SJCRH30 (cell line): ENCODE results near the gene SFMBT1. TPM values are rescaled to one million over a fixed set of nuclear protein-coding genes. Genes with fewer than 3 reads are reported as not detected.

Experiments used
- DNase-seq, 2 experiments: peaks; one replicate each; pipeline ENCODE4 v3.0.0-alpha.2; 2015 to 2020
- H3K27ac ChIP-seq: fragments of 250-450 bp; sonication (Bioruptor Pico); 2 replicates; pipeline ENCODE4 v1.5.1; 2020; ENCODE audit warnings: mild to moderate bottlenecking, moderate library complexity
- H3K27me3 ChIP-seq: fragments of 250-450 bp; sonication (Bioruptor Pico); 2 replicates; pipeline ENCODE4 v1.5.1; 2020; ENCODE audit warnings: mild to moderate bottlenecking, moderate library complexity
- H3K36me3 ChIP-seq: fragments of 250-450 bp; sonication (Bioruptor Pico); 2 replicates; pipeline ENCODE4 v1.5.1; 2020; ENCODE audit warnings: mild to moderate bottlenecking, moderate library complexity
- H3K4me1 ChIP-seq: fragments of 250-450 bp; sonication (Bioruptor Pico); 2 replicates; pipeline ENCODE4 v1.5.1; 2020; ENCODE audit warnings: mild to moderate bottlenecking, moderate library complexity
- H3K4me3 ChIP-seq: fragments of 250-450 bp; sonication (Bioruptor Pico); 2 replicates; pipeline ENCODE4 v1.5.1; 2020; ENCODE audit warnings: mild to moderate bottlenecking, moderate library complexity
- H3K9me3 ChIP-seq: fragments of 250-450 bp; sonication (Bioruptor Pico); replicated peaks from 2 replicates; pipeline ENCODE4 v1.5.1; 2020; ENCODE audit warnings: mild to moderate bottlenecking, moderate library complexity
- total RNA-seq: library from RNA; depleted of rRNA; stranded (reverse); fragments of >200 nt; shearing (Covaris generic); gene quantifications from 2 replicates; pipeline ENCODE4 v1.2.3, GENCODE V29; 2014

Gene SFMBT1
- total RNA-seq, 1 experiment from 2014 or later, result 13.9 TPM

DNA sequence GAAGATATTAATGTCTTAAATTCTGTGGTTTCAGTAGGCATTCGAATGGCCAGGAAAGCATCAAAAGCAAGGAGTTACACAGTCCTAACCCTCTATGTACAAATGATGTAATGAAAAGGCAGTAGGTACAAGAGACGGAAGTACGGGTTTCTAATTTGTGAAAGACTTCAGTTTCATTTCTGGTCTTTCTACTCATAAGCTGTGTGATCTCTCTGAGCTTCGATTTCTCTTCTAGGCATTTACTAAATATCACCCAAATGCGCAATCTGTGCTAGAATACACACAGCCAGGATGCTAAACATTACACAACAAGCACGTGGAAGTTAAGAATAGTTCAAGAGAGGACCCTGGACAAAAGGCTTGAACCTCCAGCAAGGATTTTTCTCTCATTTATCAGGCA is 130.6 kb downstream of the SFMBT1 start:
- DNase-seq, result no peak
- no peak overlapping the region for H3K27ac ChIP-seq
- H3K4me1 ChIP-seq, result no peaks in the 10 kb centered on the region
- H3K36me3 ChIP-seq, result 0 out of 2 replicates have a peak, but pooled peaks cover 4% of the 10 kb centered on the region
- H3K27me3 ChIP-seq, result no peaks in the 10 kb centered on the region
- no peaks in the 10 kb centered on the region for H3K9me3 ChIP-seq
- no peak overlapping the region for H3K4me3 ChIP-seq

DNA sequence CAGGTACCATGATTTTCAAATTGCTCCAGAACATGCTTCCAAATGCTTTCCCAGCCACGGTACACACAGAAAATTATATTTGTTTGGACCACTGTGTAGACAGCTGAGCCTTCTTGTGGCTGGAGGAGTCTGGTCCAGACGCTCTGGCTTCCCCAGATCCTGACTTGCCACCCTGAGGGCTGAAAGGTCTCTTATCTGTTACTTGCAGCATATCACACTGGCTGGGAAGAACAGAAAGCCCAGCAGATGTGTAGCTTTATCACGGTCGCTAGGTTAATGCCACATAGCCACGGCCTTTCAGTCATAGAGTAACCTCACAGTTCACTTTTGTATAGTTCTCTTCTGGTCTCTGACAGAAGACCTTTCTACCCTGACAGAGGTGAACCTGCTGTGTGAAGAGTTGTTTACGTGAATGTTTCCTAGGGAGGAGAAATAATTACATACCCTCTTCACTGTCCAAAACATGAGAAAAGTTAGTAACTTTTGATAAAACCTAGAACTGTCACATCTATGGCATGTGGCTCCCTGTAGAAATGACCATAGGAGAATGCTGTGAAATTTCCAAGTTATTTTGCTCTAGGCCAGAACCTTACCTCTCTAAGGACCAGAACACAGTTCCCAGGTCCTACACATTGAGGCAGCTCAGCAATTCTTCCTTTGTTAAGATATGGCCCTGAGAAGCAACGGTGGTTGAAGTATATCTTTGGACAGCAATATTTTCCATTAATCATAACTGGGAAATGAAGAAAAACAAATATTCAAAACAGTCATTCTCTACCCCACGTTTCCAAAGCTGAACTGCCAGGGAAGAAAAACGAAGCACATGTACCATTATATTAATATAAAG is 132.8 kb downstream of the SFMBT1 start:
- Histone ChIP-seq H3K4me1 (no peaks in the 10 kb centered on the region), H3K4me3 (no peak overlapping the region), H3K9me3 (no peaks in the 10 kb centered on the region), H3K27me3 (no peaks in the 10 kb centered on the region), H3K36me3 (0 out of 2 replicates have a peak, but pooled peaks cover 4% of the 10 kb centered on the region), H3K27ac (no peak overlapping the region)
- DNase-seq, result no peak

DNA sequence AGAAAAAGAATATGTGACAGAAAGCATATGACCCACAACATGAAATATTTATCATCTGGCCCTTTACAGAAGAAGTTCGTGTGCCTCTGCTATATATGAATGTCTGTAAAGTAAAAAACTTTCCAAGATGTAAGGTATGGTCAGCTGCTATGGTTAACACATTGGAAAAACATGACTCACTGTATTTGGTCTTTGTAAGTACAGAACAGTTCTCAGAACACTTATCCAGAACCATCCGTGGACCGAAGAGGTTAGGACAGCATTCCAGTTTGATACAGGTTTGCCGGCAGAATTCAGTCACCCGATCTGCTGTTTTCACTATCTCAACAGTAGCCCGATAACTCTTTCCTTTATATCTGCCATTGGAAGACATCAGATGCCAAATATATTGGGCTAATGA is 135.1 kb downstream of the SFMBT1 start:
- Histone ChIP-seq H3K27ac (no peak overlapping the region), H3K9me3 (no peaks in the 10 kb centered on the region), H3K4me3 (no peak overlapping the region), H3K4me1 (no peaks in the 10 kb centered on the region), H3K27me3 (no peaks in the 10 kb centered on the region), H3K36me3 (0 out of 2 replicates have a peak, but pooled peaks cover 4% of the 10 kb centered on the region)
- DNase-seq, result no peak

DNA sequence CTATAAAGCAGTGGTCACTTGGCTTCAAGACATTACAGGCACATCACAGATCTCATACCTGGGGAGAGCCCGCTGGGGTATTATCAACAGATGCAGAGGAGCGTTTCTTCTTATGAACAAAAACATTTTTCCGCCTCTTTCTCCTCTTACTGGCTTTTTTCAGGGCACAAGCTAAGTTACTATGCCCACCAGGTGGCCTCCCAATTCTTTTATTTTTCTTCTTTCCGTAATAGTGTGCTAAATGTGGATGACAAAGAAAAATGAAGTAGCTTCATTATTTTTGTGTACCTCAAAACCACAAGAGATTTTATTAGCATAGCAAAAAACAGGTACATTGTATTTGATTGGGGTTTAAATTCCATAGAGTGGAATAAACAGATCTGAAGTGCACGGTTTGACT is 138.4 kb downstream of the SFMBT1 start:
- no peaks in the 10 kb centered on the region for H3K9me3 ChIP-seq
- H3K27me3 ChIP-seq, result no peaks in the 10 kb centered on the region
- no peak for DNase-seq
- H3K4me3 ChIP-seq, result no peak overlapping the region
- no peak overlapping the region for H3K27ac ChIP-seq
- H3K4me1 ChIP-seq, result no peaks in the 10 kb centered on the region
- peaks cover 9% of the 10 kb centered on the region; the same call in 1 of the 2 replicates for H3K36me3 ChIP-seq

DNA sequence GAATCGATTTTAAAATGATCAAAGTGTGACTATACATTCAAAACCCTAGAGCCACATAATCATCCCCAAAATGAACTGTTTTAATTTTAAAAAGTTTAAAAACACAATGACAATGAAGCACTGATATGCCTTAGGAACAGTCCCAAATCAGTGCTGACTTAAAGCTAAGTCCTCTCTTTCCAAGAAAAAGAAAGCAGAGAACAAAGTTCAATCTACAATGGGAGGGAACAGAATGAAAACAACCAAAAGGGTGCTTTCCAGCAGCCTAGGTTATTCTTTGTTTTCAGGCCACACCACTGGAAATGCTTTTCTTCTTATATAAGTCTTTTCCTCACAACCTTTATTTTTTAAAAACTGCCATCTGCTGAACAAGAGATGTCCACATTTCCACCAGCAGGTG is 141.3 kb downstream of the SFMBT1 start:
- Histone ChIP-seq H3K4me1 (no peaks in the 10 kb centered on the region), H3K27me3 (no peaks in the 10 kb centered on the region), H3K9me3 (no peaks in the 10 kb centered on the region), H3K27ac (no peak overlapping the region), H3K36me3 (peaks cover 5% of the 10 kb centered on the region; the same call in 1 of the 2 replicates), H3K4me3 (no peak overlapping the region)
- no peak for DNase-seq

DNA sequence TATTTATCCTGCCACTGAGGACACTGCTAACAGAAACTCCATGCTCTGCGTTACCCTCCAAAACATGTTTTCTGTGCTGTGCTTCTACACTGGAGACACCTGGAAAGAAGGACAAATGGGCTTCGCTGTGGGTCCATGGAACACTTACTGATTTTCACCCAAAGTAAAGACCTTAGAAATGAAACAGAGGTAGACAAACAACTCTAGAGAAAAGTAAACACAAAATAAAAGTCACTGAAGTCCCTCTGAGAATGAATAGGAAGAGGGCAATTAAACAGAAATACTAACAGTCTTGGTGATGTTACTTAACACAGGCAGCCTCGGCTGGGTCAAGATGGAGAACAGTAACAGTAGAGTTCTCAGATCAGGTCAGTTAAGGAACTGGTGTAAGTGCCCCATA is 141.9 kb downstream of the SFMBT1 start:
- Histone ChIP-seq H3K27ac (no peak overlapping the region), H3K4me1 (no peaks in the 10 kb centered on the region), H3K4me3 (no peak overlapping the region), H3K36me3 (peaks cover 5% of the 10 kb centered on the region; the same call in 1 of the 2 replicates), H3K27me3 (no peaks in the 10 kb centered on the region), H3K9me3 (no peaks in the 10 kb centered on the region)
- DNase-seq, result no peak

DNA sequence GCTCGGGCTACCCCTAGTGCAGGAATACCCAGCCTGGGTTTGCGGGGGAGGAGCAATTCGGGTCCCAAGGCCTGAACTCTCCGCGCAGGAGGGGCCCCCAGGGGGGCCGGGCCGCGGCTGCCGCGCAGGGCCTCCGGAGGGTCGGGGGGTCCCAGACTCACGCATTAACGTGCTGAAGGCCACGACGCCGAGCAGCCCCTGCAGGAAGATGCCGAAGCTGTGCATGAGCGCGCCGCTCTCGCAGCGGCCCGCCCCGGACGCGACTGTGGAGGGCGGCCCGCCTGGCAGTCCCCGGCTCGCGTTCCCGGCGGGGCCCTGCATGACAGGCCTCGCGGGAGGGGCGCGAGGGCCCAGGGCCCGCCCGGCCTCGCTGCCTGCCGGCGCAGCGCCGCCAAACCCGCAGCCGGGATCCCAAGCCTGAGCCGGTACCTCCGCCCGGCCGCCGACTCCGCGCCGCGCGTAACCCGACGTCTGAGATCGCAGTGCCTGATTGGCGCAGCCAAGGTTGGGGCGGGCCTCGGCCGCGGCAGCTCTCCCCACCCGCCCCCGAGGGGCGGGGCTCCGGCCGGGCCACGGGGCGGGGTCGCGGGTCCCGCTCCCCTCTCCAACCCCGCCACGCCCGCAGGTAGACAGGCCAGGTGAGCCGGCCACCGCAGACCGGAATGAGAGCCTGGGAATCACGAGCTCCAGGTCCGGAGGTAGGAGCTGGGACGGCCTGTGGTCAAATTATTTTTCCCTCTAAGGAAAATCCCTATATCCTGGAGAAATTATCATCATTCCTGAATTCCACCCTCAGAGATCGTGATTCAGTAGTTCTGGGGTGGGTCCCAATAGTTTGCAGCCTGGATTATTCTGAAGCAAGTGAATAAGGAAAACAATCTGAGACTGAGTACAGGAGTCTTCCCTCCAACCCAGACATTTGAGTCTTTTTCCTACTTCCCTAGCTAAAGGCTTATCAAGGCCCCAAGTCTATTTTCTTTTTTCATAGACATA is 148.4 kb downstream of the SFMBT1 start, which contains the start of gene STIMATE:
Gene STIMATE, minus strand, starts transcription at position 419 of the 993 bp plus-strand sequence. Its CDS starts 98 bp downstream, at position 321.
- no peak within 1 kb of the TSS for H3K27ac ChIP-seq

DNA sequence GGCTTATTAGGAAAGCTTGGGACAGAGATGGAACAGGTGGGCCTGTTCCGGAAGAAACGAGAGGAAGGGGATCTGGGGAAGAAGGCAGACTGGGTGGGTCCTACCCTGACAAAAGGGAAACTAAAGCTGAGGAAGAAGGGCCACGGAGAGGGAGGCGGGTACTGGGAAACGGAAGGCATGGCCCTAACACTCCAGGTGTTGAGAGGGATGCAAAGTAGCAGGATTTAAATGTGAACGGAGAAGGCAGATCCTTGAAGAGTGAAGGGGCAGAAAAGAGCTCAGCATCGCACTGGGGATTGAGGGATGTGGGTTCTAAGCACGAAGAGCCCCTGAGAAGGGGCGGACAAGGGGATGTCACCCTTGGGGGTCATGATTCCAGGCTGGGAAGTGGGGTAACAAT is 149.3 kb downstream of the SFMBT1 start:
- Histone ChIP-seq H3K9me3 (no peaks in the 10 kb centered on the region), H3K27ac (no peak overlapping the region), H3K27me3 (no peaks in the 10 kb centered on the region), H3K4me1 (no peaks in the 10 kb centered on the region), H3K36me3 (no peaks in the 10 kb centered on the region), H3K4me3 (peak overlapping the region; percentile 70)
- DNase-seq, result peak in 1 of 2 experiments; percentile 9

More for the DNA sequence above, 148.4 kb downstream of the SFMBT1 start, which contains the start of gene STIMATE:
- no peaks in the 10 kb centered on the region for H3K4me1 ChIP-seq
- peak; percentile 82 for DNase-seq
- H3K36me3 ChIP-seq, result no peaks in the 10 kb centered on the region
- no peaks in the 10 kb centered on the region for H3K9me3 ChIP-seq
- no peaks in the 10 kb centered on the region for H3K27me3 ChIP-seq
- H3K4me3 ChIP-seq, result peak within 1 kb of the TSS; percentile 70

DNA sequence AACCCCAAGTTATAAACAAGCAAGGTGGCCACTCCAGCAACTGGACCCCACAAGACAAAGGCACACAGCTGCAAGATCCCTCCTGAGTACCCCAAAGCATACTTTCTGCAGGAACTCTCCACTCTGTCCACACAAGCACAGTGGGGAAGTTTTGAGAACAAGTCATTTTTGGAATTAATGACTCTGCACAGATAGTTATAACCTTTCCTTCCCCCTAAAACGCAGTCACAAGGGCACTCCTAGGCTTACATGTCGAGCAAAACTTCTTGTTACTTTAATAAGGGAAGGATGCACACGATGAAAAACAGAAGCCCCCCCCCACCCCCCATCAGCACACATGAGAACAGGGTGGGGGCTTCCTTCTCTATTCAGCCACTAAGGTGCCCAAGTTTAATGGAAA is 149.7 kb downstream of the SFMBT1 start:
- no peaks in the 10 kb centered on the region for H3K9me3 ChIP-seq
- H3K36me3 ChIP-seq, result no peaks in the 10 kb centered on the region
- no peaks in the 10 kb centered on the region for H3K4me1 ChIP-seq
- no peaks in the 10 kb centered on the region for H3K27me3 ChIP-seq
- no peak for DNase-seq
- peak overlapping the region; percentile 70 for H3K4me3 ChIP-seq
- no peak overlapping the region for H3K27ac ChIP-seq

DNA sequence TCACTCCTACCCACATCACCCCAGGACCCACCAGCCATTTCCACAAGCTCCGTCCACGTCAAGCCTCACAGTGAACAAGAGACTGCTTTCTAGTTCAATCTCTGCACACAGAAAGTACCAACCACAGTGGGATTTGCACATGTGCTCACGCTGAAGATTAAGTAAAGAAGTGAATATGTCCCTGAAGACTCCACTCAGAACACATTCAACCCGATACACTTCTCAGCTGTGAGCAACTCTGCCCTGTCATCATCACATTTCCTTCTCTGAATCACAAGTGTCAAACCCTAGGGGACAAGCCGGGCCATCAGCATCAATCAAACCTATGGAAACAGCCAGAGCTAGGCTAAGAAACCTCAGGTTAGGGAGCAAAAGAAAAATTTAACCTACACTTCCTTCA is 150.5 kb downstream of the SFMBT1 start:
- Histone ChIP-seq H3K27ac (no peak overlapping the region), H3K4me3 (no peak overlapping the region), H3K36me3 (no peaks in the 10 kb centered on the region), H3K27me3 (no peaks in the 10 kb centered on the region), H3K9me3 (no peaks in the 10 kb centered on the region), H3K4me1 (no peaks in the 10 kb centered on the region)
- DNase-seq, result no peak

DNA sequence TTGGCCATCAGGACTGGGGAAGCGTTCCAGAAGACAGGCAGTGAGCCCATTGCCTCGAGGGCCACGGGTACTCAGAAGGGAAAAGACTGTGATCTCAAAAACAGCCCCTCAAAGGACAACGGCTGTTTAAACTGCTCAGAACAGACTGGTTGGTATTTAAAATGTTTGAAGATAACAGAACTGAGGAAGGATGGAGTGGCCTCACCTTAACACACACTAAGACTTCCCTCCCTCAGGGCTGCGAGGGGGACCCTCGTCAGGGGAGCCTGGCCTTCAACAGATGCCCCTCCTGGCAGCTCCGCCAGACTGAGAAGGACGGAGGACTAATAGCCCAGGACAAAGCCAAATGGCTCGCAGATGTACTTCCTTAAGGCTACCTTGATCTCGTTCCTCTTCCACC is 151.1 kb downstream of the SFMBT1 start:
- Histone ChIP-seq H3K36me3 (no peaks in the 10 kb centered on the region), H3K27me3 (no peaks in the 10 kb centered on the region), H3K9me3 (no peaks in the 10 kb centered on the region), H3K27ac (no peak overlapping the region), H3K4me3 (no peak overlapping the region), H3K4me1 (no peaks in the 10 kb centered on the region)
- DNase-seq, result no peak

DNA sequence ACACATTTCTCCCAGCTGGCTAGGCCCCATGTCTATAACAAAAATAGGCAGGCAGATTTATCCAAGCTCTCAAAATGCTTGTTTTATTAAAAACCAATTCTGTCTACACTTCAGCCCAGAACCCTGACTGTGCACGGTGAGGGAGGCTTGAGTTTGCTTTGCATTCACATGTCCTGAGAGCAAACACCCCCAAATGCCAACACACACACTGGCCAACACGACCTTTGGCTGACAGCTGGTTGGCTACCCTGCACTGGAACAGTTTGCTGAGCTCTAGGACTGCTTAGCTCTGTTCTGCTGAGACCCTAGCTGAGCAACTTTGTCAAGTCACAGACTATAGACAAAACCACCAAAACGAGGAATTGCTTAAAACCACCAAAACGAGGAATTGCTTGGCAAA is 152.2 kb downstream of the SFMBT1 start:
- no peaks in the 10 kb centered on the region for H3K4me1 ChIP-seq
- H3K9me3 ChIP-seq, result no peaks in the 10 kb centered on the region
- H3K27me3 ChIP-seq, result no peaks in the 10 kb centered on the region
- no peaks in the 10 kb centered on the region for H3K36me3 ChIP-seq
- H3K4me3 ChIP-seq, result no peak overlapping the region
- no peak overlapping the region for H3K27ac ChIP-seq
- DNase-seq, result no peak

DNA sequence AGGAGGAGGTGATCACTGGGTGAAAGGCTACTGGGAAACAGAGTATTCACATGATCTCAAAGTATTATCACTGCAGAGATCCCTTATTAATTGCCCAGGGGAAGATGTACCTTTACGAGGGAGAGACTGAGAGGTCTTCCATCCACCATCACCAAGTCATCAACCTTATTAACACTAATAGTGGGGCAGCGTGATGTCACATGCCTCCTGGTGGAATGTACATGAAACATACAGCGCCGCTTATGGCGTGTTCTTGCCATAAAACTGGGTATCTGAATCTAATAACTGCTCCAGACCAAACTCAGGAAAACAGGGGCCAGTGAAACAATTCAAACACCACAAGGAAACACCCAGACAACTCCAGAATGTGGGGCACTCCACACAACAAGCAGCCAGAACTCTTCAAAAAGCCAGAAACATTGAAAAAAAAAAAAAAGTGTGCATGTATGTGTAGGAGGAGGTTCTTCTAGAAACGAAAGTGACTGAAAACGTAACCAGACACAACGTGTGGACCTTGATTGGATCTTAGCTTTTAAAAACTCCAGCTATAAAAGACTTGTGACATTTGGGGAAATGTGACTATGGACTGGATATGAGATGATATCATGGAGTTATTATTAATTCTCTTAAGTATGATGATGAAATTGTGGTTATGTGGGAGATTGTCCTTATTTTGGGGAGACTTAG is 153.1 kb downstream of the SFMBT1 start:
- Histone ChIP-seq H3K4me1 (no peaks in the 10 kb centered on the region), H3K27me3 (no peaks in the 10 kb centered on the region), H3K9me3 (no peaks in the 10 kb centered on the region), H3K27ac (no peak overlapping the region), H3K4me3 (no peak overlapping the region), H3K36me3 (no peaks in the 10 kb centered on the region)
- DNase-seq, result no peak

DNA sequence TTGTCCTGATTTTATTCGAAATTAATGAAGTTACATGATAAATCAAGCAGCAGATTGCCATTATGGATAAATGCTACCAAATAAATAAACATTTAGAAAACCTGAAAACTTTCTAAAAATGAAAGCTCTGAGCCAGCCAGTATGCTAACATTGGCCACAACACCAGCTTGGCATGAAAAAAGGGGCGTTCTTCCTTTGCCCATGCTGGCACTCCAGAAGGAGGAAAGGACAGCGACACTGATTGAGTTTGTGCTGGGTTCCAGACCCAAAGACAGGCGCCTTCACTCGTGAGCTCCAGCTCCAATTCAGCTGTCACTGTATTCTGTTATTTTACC is 153.6 kb downstream of the SFMBT1 start:
- DNase-seq, result no peak
- Histone ChIP-seq H3K27ac (no peak overlapping the region), H3K4me1 (no peaks in the 10 kb centered on the region), H3K27me3 (no peaks in the 10 kb centered on the region), H3K9me3 (no peaks in the 10 kb centered on the region), H3K4me3 (no peak overlapping the region), H3K36me3 (no peaks in the 10 kb centered on the region)
